Neural cell (in vitro differentiated cells): ENCODE data around the gene PAPSS2. TPM values are rescaled to one million over a fixed set of nuclear protein-coding genes. Genes with fewer than 3 reads are reported as not detected.

Experiments
- H2AFZ ChIP-seq: fragments of 200-600, 300-800 bp; sonication (generic), shearing (Covaris generic); 2 replicates; pipeline ENCODE4 v1.6.0; 2014; ENCODE audit warnings: low read depth, mild to moderate bottlenecking, antibody characterized with exemption, low read length, moderate library complexity
- H3F3A ChIP-seq: fragments of 200-600 bp; shearing (Covaris generic); 2 replicates; pipeline ENCODE4 v1.6.1; 2016; ENCODE audit warnings: mild to moderate bottlenecking, moderate library complexity, mixed read lengths, antibody characterized with exemption, low read length; ENCODE audit not compliant: insufficient read depth, poor library complexity, severe bottlenecking
- H3K27ac ChIP-seq: fragments of 200-600, 300-800 bp; sonication (generic), shearing (Covaris generic); 2 replicates; pipeline ENCODE4 v1.5.1; 2014; ENCODE audit warnings: mild to moderate bottlenecking, low read length, moderate library complexity
- H3K27me3 ChIP-seq: fragments of 300-800, 200-600 bp; sonication (generic), shearing (Covaris generic); 2 replicates; pipeline ENCODE4 v1.6.0; 2014; ENCODE audit warnings: mild to moderate bottlenecking, low read depth, low read length, moderate library complexity; ENCODE audit not compliant: insufficient read depth
- H3K36me3 ChIP-seq: fragments of 300-800, 200-600 bp; sonication (generic), shearing (Covaris generic); 2 replicates; pipeline ENCODE4 v1.5.1; 2014; ENCODE audit warnings: mild to moderate bottlenecking, antibody characterized with exemption, low read length, moderate library complexity; ENCODE audit not compliant: insufficient read depth
- H3K4me2 ChIP-seq: fragments of 300-800, 200-600 bp; sonication (generic), shearing (Covaris generic); 2 replicates; pipeline ENCODE4 v1.6.0; 2014; ENCODE audit warnings: mild to moderate bottlenecking, low read length
- H3K4me3 ChIP-seq: fragments of 300-800, 200-600 bp; sonication (generic), shearing (Covaris generic); 2 replicates; pipeline ENCODE4 v1.5.1; 2014; ENCODE audit warnings: mild to moderate bottlenecking, low read length, moderate library complexity
- H3K79me2 ChIP-seq: fragments of 200-600 bp; shearing (Covaris generic); replicated peaks from 2 replicates; pipeline ENCODE4 v1.6.0; 2014; ENCODE audit warnings: mild to moderate bottlenecking, low read length, moderate library complexity; ENCODE audit not compliant: insufficient read depth
- H3K9ac ChIP-seq: fragments of 300-800, 200-600 bp; sonication (generic), shearing (Covaris generic); 2 replicates; pipeline ENCODE4 v1.6.1; 2016; ENCODE audit warnings: mild to moderate bottlenecking, low read length, mixed read lengths
- H3K9me2 ChIP-seq: fragments of 200-600 bp; shearing (Covaris generic); 2 replicates; pipeline ENCODE4 v1.6.1; 2016; ENCODE audit warnings: mild to moderate bottlenecking, low read length, mixed read lengths; ENCODE audit not compliant: insufficient read depth
- H3K9me3 ChIP-seq: fragments of 200-600, 300-800 bp; sonication (generic), shearing (Covaris generic); 2 replicates; pipeline ENCODE4 v1.6.1; 2016; ENCODE audit warnings: mild to moderate bottlenecking, mixed run types, low read length, moderate library complexity, mixed read lengths
- H4K20me1 ChIP-seq: fragments of 200-600 bp; shearing (Covaris generic); 2 replicates; pipeline ENCODE4 v1.6.1; 2016; ENCODE audit warnings: mild to moderate bottlenecking, mixed run types; ENCODE audit not compliant: insufficient read depth
- CTCF ChIP-seq: fragments of 450-650 bp; IDR thresholded peaks from 2 replicates; pipeline ENCODE4 v1.5.1; 2014; ENCODE audit warnings: antibody characterized with exemption, mild to moderate bottlenecking, moderate library complexity; ENCODE audit not compliant: poor library complexity, severe bottlenecking
- EP300 ChIP-seq: fragments of 450-650 bp; conservative IDR thresholded peaks from 2 replicates; pipeline ENCODE4 v1.6.1; 2014; ENCODE audit warnings: antibody characterized with exemption, mild to moderate bottlenecking, moderate library complexity; ENCODE audit not compliant: poor library complexity, severe bottlenecking
- EZH2 ChIP-seq: fragments of 200-600, 300-800 bp; shearing (Covaris generic), sonication (generic); IDR thresholded peaks from 2 replicates; pipeline ENCODE4 v1.6.1; 2014; ENCODE audit warnings: antibody characterized with exemption, low read length, borderline replicate concordance, mild to moderate bottlenecking; ENCODE audit not compliant: insufficient read depth, poor library complexity, severe bottlenecking
- MXI1 ChIP-seq: fragments of 450-650 bp; conservative IDR thresholded peaks from 2 replicates; pipeline ENCODE4 v1.6.1; 2014; ENCODE audit warnings: antibody characterized with exemption, mild to moderate bottlenecking; ENCODE audit not compliant: poor library complexity, severe bottlenecking
- POLR2AphosphoS5 ChIP-seq: IDR thresholded peaks from 2 replicates; pipeline ENCODE4 v1.6.1; 2012
- RAD21 ChIP-seq: fragments of 450-650 bp; conservative IDR thresholded peaks from 2 replicates; pipeline ENCODE4 v1.6.1; 2014; ENCODE audit warnings: antibody characterized with exemption, mild to moderate bottlenecking, moderate library complexity
- REST ChIP-seq: IDR thresholded peaks from 2 replicates; pipeline ENCODE4 v1.6.1; 2012; ENCODE audit warnings: borderline replicate concordance
- SMC3 ChIP-seq: fragments of 450-650 bp; conservative IDR thresholded peaks from 2 replicates; pipeline ENCODE4 v1.6.1; 2014; ENCODE audit warnings: antibody characterized with exemption, mild to moderate bottlenecking, moderate library complexity; ENCODE audit not compliant: poor library complexity
- TAF1 ChIP-seq: IDR thresholded peaks from 2 replicates; pipeline ENCODE4 v1.6.1; 2012; ENCODE audit warnings: low read depth
- polyA plus RNA-seq: library from polyadenylated mRNA; depleted of rRNA; stranded (reverse); fragments of >200 nt; gene quantifications from 2 replicates; pipeline ENCODE4 v1.2.3, GENCODE V29; 2014

The PAPSS2 gene
- polyA plus RNA-seq, 1 donor from 2014 or later, result 0.24 TPM

- Histone ChIP-seq H3K9me2 (no peaks in the 10 kb centered on the region), H3K27me3 (no peaks in the 10 kb centered on the region), H3K9ac (no peak overlapping the region), H4K20me1 (no peaks in the 10 kb centered on the region), H2AFZ (no peak overlapping the region), H3K4me2 (no peak overlapping the region), H3K79me2 (no peaks in the 10 kb centered on the region), H3F3A (no peaks in the 10 kb centered on the region), H3K27ac (no peak overlapping the region), H3K36me3 (no peaks in the 10 kb centered on the region), H3K4me3 (no peak overlapping the region), H3K9me3 (no peaks in the 10 kb centered on the region)
- TF ChIP-seq TAF1 (no peak), RAD21 (no peak), POLR2AphosphoS5 (no peak), CTCF (no peak), EZH2 (no peak)
Observed at GRCh38 chr10:87646192-87646909, 13.3 kb upstream of the PAPSS2 start.

- Histone ChIP-seq H3K9ac (no peak overlapping the region), H3K79me2 (no peaks in the 10 kb centered on the region), H3K27ac (no peak overlapping the region), H4K20me1 (no peaks in the 10 kb centered on the region), H3K9me2 (no peaks in the 10 kb centered on the region), H3K9me3 (no peaks in the 10 kb centered on the region), H3K36me3 (no peaks in the 10 kb centered on the region), H3F3A (no peaks in the 10 kb centered on the region), H3K4me2 (no peak overlapping the region), H3K4me3 (no peak overlapping the region), H2AFZ (no peak overlapping the region), H3K27me3 (no peaks in the 10 kb centered on the region)
- TF ChIP-seq REST, result no peak
- TF ChIP-seq MXI1, result no peak
- TF ChIP-seq EZH2, result no peak
- TF ChIP-seq EP300, result no peak
- TF ChIP-seq RAD21, result no peak
- no peak for TF ChIP-seq TAF1
- no peak for TF ChIP-seq CTCF
- TF ChIP-seq POLR2AphosphoS5, result no peak
- TF ChIP-seq SMC3, result no peak
Observed at GRCh38 chr10:87646935-87647334, 12.7 kb upstream of the PAPSS2 start.
